ENCODE measurements around the gene FABP2. TPM values are rescaled to one million over a fixed set of nuclear protein-coding genes. Genes with fewer than 3 reads are reported as not detected.
"Not testable (repeated sequence)": the region's sequence is repeated elsewhere in the genome, so short reads cannot be mapped to it uniquely, and the experiment has no call there.

The FABP2 gene
- total RNA-seq, 1 donor from 2014 or later, result not detected

DNA sequence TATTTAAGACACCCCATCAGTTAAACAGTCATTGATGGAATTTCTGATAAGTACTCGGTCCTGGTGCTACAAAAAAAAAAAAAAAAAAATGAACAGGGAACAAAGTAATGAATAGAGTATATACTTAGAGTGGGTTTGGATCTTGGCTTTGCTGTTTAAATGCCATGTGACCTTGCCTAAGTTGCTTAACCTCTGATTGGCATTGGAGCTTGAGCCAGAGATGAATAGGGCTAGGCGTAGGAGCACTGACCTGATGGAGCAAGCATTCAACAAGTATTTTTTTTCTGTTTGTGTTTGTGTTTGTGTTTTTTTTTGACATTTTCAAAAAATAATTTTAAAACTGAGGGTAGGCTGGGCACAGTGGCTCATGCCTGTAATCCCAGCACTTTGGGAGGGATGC is 37.9 kb upstream of the FABP2 start:
- not testable (repeated sequence) for H3K9me3 Mint-ChIP-seq; H3K4me3 ChIP-seq; H3K79me2 ChIP-seq (ENCODE audit: low read depth); H3K27ac ChIP-seq; H3F3A ChIP-seq (ENCODE audit: low read depth); H3K9ac ChIP-seq; H3K4me3 Mint-ChIP-seq; H3K27me3 Mint-ChIP-seq (ENCODE audit: insufficient read depth, low read depth); H3K4me1 Mint-ChIP-seq; H3K9me3 ChIP-seq (ENCODE audit: low read depth); DNase-seq (ENCODE audit: low spot score); H3K4me2 ChIP-seq; H3K36me3 Mint-ChIP-seq; H3K4me1 ChIP-seq; H3K36me3 ChIP-seq; H2AFZ ChIP-seq (replicated peaks); H4K20me1 ChIP-seq (ENCODE audit: low read depth); H3K27ac Mint-ChIP-seq; H3K27me3 ChIP-seq

DNA sequence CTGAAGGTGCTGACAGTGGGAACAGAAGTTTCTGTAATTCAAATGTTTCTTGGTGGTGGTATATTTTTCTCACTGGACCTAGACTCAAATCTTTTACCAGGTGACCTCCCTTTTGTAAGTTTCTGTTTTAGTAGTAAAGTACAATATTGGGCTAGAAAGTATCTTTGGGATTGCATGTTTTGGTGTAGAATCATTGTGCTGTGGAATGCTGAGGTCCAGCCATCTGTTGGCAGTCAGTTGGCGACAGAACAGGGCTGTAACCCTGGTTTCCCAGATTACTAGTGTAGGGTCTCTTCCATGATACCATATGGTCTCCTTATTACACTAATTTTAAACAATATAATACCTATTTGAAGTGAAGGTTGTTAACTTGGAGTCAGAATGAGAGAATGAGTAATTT is 34.9 kb upstream of the FABP2 start:
- not testable (repeated sequence) for H3K9ac ChIP-seq; H3K4me2 ChIP-seq; H3K36me3 Mint-ChIP-seq; H3K9me3 ChIP-seq (ENCODE audit: low read depth); H4K20me1 ChIP-seq (ENCODE audit: low read depth); H3K4me1 Mint-ChIP-seq; DNase-seq (ENCODE audit: low spot score); H3K79me2 ChIP-seq (ENCODE audit: low read depth); H3K9me3 Mint-ChIP-seq; H3K4me3 ChIP-seq; H3F3A ChIP-seq (ENCODE audit: low read depth); H3K4me3 Mint-ChIP-seq; H3K27me3 Mint-ChIP-seq (ENCODE audit: insufficient read depth, low read depth); H3K27ac Mint-ChIP-seq; H3K4me1 ChIP-seq; H2AFZ ChIP-seq (replicated peaks); H3K27me3 ChIP-seq; H3K36me3 ChIP-seq; H3K27ac ChIP-seq

DNA sequence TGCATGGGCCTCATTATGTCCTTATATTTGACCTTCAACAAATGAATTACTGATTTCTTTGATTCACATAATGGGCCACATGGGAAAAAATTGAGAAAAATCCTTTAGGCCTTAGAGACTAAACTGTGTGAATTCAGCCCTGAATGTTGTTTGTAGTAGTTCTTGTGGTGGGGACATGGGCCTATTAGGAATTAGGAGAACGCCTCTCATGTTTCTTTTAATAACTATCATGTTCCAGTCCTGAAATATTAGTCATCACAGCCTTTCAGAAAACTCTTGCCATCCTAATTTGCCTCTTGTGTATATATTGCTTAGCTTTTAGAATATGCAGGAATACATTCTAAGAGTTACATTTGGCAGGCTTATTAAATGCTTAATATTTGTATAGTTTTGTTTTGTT is 34.1 kb upstream of the FABP2 start:
- H3K79me2 ChIP-seq (ENCODE audit: low read depth); H2AFZ ChIP-seq (replicated peaks); H3K4me1 Mint-ChIP-seq; DNase-seq (ENCODE audit: low spot score); H3K4me3 Mint-ChIP-seq; H3K27ac Mint-ChIP-seq; H3K36me3 Mint-ChIP-seq; H3K27ac ChIP-seq; H3K27me3 Mint-ChIP-seq (ENCODE audit: insufficient read depth, low read depth); H4K20me1 ChIP-seq (ENCODE audit: low read depth); H3F3A ChIP-seq (ENCODE audit: low read depth); H3K36me3 ChIP-seq; H3K9me3 Mint-ChIP-seq; H3K4me2 ChIP-seq; H3K9ac ChIP-seq; H3K4me1 ChIP-seq; H3K27me3 ChIP-seq; H3K4me3 ChIP-seq; H3K9me3 ChIP-seq (ENCODE audit: low read depth): not testable (repeated sequence)

DNA sequence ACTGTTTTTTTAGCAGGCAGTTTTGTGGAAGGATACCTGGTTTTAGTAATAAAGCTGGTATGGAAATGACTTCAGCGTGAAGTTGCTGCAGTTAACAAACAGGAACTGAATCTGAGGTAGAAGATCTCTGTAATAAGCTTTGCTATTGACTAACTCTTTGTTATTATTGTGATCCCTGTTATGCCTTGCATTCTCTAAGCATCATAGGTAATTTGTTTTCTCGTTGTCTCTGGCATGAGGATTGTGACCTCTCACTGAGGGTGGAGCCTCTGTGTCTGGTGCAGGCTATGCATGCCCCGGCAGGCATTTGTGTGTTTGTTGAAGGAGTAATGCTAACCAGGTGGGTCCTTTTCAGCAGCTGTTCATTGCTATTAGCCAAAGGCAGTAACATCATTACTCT is 31.4 kb upstream of the FABP2 start:
- not testable (repeated sequence) for H3K4me3 ChIP-seq; H4K20me1 ChIP-seq (ENCODE audit: low read depth); H3K27ac Mint-ChIP-seq; H3K36me3 ChIP-seq; H3F3A ChIP-seq (ENCODE audit: low read depth); DNase-seq (ENCODE audit: low spot score); H3K4me3 Mint-ChIP-seq; H3K9me3 Mint-ChIP-seq; H2AFZ ChIP-seq (replicated peaks); H3K9ac ChIP-seq; H3K27me3 Mint-ChIP-seq (ENCODE audit: insufficient read depth, low read depth); H3K9me3 ChIP-seq (ENCODE audit: low read depth); H3K4me2 ChIP-seq; H3K4me1 ChIP-seq; H3K27ac ChIP-seq; H3K36me3 Mint-ChIP-seq; H3K4me1 Mint-ChIP-seq; H3K79me2 ChIP-seq (ENCODE audit: low read depth); H3K27me3 ChIP-seq

DNA sequence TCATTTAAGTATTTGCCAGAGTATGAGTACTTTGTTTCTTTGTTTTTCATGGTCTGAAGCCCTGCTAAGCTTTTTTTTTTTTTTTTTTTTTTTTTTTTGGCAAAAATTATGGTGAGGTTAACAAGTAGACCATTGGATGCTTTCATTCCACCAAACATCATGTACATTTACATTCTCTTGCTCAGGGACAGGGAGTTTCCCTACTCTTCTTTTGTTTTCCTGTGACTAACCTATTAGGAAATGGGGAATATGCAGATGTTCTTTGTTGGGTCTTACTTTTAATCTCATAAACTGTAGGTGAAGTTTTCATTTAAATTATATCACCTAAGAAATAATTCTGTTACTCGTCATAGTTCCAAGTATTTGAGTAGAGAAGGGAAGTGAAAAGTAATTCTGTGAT is 26.2 kb upstream of the FABP2 start:
- H3F3A ChIP-seq (ENCODE audit: low read depth); H3K27me3 Mint-ChIP-seq (ENCODE audit: insufficient read depth, low read depth); H3K9ac ChIP-seq; H3K4me1 ChIP-seq; H4K20me1 ChIP-seq (ENCODE audit: low read depth); H3K9me3 Mint-ChIP-seq; H3K27ac ChIP-seq; H3K27ac Mint-ChIP-seq; H3K4me3 ChIP-seq; H3K4me1 Mint-ChIP-seq; H3K4me3 Mint-ChIP-seq; H3K9me3 ChIP-seq (ENCODE audit: low read depth); DNase-seq (ENCODE audit: low spot score); H2AFZ ChIP-seq (replicated peaks); H3K36me3 ChIP-seq; H3K4me2 ChIP-seq; H3K36me3 Mint-ChIP-seq; H3K27me3 ChIP-seq; H3K79me2 ChIP-seq (ENCODE audit: low read depth): not testable (repeated sequence)

DNA sequence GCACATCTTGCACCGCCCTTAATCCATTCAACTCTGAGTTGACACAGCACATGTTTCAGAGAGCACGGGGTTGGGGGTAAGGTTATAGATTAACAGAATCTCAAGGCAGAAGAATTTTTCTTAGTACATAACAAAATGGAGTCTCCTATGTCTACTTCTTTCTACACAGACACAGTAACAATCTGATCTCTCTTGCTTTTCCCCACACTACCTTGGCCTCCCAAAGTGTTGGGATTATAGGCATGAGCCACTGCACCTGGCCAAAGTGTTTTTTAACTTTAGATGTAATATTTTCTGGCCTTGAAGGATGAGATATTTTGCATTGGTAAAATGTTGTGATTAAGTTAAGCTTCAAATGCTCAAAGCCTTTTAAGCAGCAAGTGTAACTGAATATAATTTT is 21.4 kb upstream of the FABP2 start:
- H3K79me2 ChIP-seq (ENCODE audit: low read depth); H3K36me3 ChIP-seq; H3K4me3 ChIP-seq; H3K4me1 ChIP-seq; H3K9me3 ChIP-seq (ENCODE audit: low read depth); H3K4me2 ChIP-seq; H3K4me3 Mint-ChIP-seq; DNase-seq (ENCODE audit: low spot score); H3K27me3 ChIP-seq; H3K27ac Mint-ChIP-seq; H4K20me1 ChIP-seq (ENCODE audit: low read depth); H3K27ac ChIP-seq; H3K4me1 Mint-ChIP-seq; H3K9ac ChIP-seq; H3K27me3 Mint-ChIP-seq (ENCODE audit: insufficient read depth, low read depth); H2AFZ ChIP-seq (replicated peaks); H3F3A ChIP-seq (ENCODE audit: low read depth); H3K36me3 Mint-ChIP-seq; H3K9me3 Mint-ChIP-seq: not testable (repeated sequence)

DNA sequence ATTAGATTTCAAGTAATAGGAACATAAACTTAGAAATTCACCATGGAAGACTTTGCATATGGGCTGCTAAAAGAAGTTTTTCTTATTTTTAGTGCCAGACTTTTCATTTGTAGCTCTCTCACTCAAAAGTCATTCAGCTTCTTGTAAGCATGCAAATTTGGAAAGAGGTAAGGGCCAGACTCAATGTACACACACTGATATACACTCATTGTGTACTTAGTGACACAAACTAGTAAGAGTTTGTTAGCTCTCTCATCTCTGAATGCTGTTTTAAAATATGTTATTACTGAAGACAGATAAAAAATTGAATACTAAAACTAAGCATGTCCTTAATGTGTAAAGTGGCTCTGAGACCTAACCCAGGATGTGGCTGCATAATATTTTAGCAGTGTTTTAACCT is 18.0 kb upstream of the FABP2 start:
- H3K27ac ChIP-seq; H3K4me1 Mint-ChIP-seq; DNase-seq (ENCODE audit: low spot score); H3K27me3 ChIP-seq; H3K36me3 Mint-ChIP-seq; H4K20me1 ChIP-seq (ENCODE audit: low read depth); H3K4me3 ChIP-seq; H3K4me1 ChIP-seq; H3F3A ChIP-seq (ENCODE audit: low read depth); H3K9ac ChIP-seq; H2AFZ ChIP-seq (replicated peaks); H3K36me3 ChIP-seq; H3K27ac Mint-ChIP-seq; H3K9me3 ChIP-seq (ENCODE audit: low read depth); H3K4me2 ChIP-seq; H3K4me3 Mint-ChIP-seq; H3K79me2 ChIP-seq (ENCODE audit: low read depth); H3K9me3 Mint-ChIP-seq; H3K27me3 Mint-ChIP-seq (ENCODE audit: insufficient read depth, low read depth): not testable (repeated sequence)

All from neural progenitor cell (in vitro differentiated cells).